VCaP (cell line): ENCODE results near the gene MTARC1.

Experiments used
- H3K27ac ChIP-seq: fragments of 450-650 bp; 2 replicates; pipeline ENCODE4 v1.5.1; 2017
- CTCF ChIP-seq: fragments of 450-650 bp; conservative IDR thresholded peaks from 2 replicates; pipeline ENCODE4 v1.5.1; 2017; ENCODE audit warnings: mild to moderate bottlenecking, moderate library complexity

Gene MTARC1

GRCh38 chr1:220759147-220759546, 27.6 kb upstream of the MTARC1 start:
- TF ChIP-seq CTCF = no peak

GRCh38 chr1:220761688-220762427, 24.9 kb upstream of the MTARC1 start:
- peak overlapping the region; percentile 3; the same call in 1 of the 2 replicates for H3K27ac ChIP-seq
- TF ChIP-seq CTCF = no peak

More at GRCh38 chr1:220759147-220759546, 27.6 kb upstream of the MTARC1 start:
- no peak overlapping the region for H3K27ac ChIP-seq

- no peak overlapping the region for H3K27ac ChIP-seq
- TF ChIP-seq CTCF = no peak
These were observed 22.0 kb upstream of the MTARC1 start for GRCh38 chr1:220764757-220765156.

GRCh38 chr1:220767312-220768125, 19.2 kb upstream of the MTARC1 start:
- no peak for TF ChIP-seq CTCF

GRCh38 chr1:220768126-220768601, 18.5 kb upstream of the MTARC1 start:
- H3K27ac ChIP-seq = no peak overlapping the region
- no peak for TF ChIP-seq CTCF

More at GRCh38 chr1:220767312-220768125, 19.2 kb upstream of the MTARC1 start:
- H3K27ac ChIP-seq = no peak overlapping the region

- TF ChIP-seq CTCF = no peak
- no peak overlapping the region for H3K27ac ChIP-seq
These were observed 17.5 kb upstream of the MTARC1 start for GRCh38 chr1:220769205-220769604.

GRCh38 chr1:220770245-220770913, 16.3 kb upstream of the MTARC1 start:
- TF ChIP-seq CTCF = no peak
- no peak overlapping the region for H3K27ac ChIP-seq
